Measurements from ENCODE around the gene STAT1. TPM values are rescaled to one million over a fixed set of nuclear protein-coding genes. Genes with fewer than 3 reads are reported as not detected.

STAT1 gene
- total and polyA plus RNA-seq, 5 donors: 19.4 to 73.2 (median 60.4) TPM

DNA sequence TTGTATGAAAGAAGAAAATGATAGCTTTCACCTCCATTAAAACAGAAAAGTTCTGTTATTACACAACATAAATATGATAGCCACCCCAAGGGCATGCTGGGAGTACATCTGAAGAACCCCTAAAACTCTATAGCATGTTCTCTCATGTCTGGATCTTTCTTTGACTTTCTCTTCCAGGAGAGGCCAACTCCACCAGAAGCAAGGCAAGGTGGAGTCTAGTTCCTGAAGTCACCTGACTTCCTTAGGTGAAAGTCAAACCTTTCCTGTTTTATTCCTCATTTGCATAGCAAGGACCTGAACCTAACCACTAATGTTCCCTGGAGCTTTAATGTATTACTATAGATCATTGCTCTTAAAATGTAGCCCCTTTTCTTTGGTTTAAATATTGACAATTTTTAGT is 5.7 kb downstream of the STAT1 start:
- Histone ChIP-seq H3K27me3 (ENCODE audit: control insufficient read depth, insufficient read depth) (no peaks in the 10 kb centered on the region), H3K27ac (ENCODE audit: low read length) (no peak overlapping the region), H3K9me3 (ENCODE audit: control insufficient read depth, low read length) (no peaks in the 10 kb centered on the region), H3K4me3 (ENCODE audit: low read length) (no peak overlapping the region), H3K4me1 (ENCODE audit: control insufficient read depth, insufficient read depth, low read length) (peaks cover 4% of the 10 kb centered on the region)
- no peak for DNase-seq
- ATAC-seq: no peak
- intact Hi-C loops (cut with DNase I): no loop called here

- H3K27me3 ChIP-seq (ENCODE audit: control insufficient read depth, insufficient read depth): no peaks in the 10 kb centered on the region
- H3K9me3 ChIP-seq (ENCODE audit: control insufficient read depth, low read length): no peaks in the 10 kb centered on the region
- intact Hi-C loops (cut with DNase I): no loop called here
- H3K4me3 ChIP-seq (ENCODE audit: low read length): no peak overlapping the region
- 87% methylated on average over 4 of the region's 4 CpGs for WGBS
- H3K4me1 ChIP-seq (ENCODE audit: control insufficient read depth, insufficient read depth, low read length): peaks cover 4% of the 10 kb centered on the region
- no peak overlapping the region for H3K27ac ChIP-seq (ENCODE audit: low read length)
- ATAC-seq (no peak), DNase-seq (no peak)
Observed at GRCh38 chr2:191006997-191007783, 6.8 kb downstream of the STAT1 start.

DNA sequence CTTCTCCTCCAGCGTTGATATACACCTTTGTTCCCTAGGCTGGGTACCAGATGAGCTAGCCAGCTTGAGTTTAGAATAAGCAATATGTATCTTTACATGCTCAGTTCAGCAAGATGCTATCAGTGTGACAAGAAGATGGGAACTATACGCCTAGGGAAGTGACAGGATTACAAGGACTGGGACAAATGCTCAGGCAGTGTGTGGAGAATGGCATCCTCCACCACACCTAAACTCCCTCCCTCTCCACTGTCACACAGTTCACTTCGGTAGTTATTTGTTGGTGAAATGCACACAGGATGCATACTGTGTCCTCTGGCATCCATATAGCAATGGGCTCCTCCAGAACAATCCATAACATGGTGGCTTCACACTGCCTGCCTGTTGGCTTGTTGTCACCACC is 7.7 kb downstream of the STAT1 start:
- no peak for DNase-seq
- Histone ChIP-seq H3K4me1 (ENCODE audit: control insufficient read depth, insufficient read depth, low read length) (peaks cover 2% of the 10 kb centered on the region), H3K27ac (ENCODE audit: low read length) (no peak overlapping the region), H3K4me3 (ENCODE audit: low read length) (no peak overlapping the region), H3K27me3 (ENCODE audit: control insufficient read depth, insufficient read depth) (no peaks in the 10 kb centered on the region), H3K9me3 (ENCODE audit: control insufficient read depth, low read length) (no peaks in the 10 kb centered on the region)
- intact Hi-C loops (cut with DNase I): no loop called here
- 95% methylated on average over 3 of the region's 3 CpGs for WGBS
- ATAC-seq: no peak

DNA sequence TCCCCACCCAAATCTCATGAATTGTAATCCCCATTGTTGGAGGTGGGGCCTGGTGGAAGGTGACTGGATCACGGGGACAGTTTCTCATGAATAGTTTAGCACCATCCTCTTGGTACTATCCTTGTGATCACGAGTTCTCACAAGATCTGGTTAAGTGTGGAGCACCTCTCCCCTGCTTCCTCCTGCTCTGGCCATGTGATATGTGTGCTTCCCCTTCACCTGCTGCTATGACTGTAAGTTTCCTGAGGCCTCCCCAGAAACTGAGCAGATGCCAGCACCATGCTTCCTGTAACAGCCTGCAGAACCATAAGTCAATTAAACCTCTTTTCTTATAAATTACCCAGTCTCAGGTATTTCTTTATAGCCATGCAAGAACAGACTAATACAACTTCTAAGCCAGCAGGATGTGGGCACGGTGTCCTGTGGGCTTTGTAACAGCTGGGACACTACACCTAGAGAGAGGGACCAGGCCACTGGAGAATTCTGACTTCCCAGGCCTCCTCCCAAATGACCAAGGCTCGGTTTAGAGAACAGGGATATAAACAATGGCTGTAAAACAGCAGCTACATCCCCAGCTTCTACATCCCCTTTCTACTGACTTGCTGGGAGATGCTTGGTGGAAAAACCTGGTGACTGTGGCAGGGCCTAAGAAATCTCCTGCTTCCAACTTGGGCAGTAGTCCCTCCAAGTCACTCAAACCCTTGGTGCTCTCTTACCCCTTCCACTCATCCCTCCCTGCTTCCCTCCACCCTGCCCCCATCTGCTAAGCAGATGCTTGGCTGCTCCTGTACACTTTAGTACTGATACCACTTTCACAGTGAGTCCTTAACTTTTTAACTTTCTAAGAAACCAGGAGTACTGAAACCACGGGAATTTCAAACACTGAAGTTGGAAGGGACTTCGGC is 10.3 kb downstream of the STAT1 start:
- intact Hi-C loops (cut with DNase I): no loop called here
- DNase-seq (no peak), ATAC-seq (no peak)
- Histone ChIP-seq H3K4me3 (ENCODE audit: low read length) (no peak overlapping the region), H3K9me3 (ENCODE audit: control insufficient read depth, low read length) (no peaks in the 10 kb centered on the region), H3K27ac (ENCODE audit: low read length) (no peak overlapping the region), H3K27me3 (ENCODE audit: control insufficient read depth, insufficient read depth) (no peaks in the 10 kb centered on the region), H3K4me1 (ENCODE audit: control insufficient read depth, insufficient read depth, low read length) (no peaks in the 10 kb centered on the region)
- WGBS: 96% methylated on average over 6 of the region's 6 CpGs

DNA sequence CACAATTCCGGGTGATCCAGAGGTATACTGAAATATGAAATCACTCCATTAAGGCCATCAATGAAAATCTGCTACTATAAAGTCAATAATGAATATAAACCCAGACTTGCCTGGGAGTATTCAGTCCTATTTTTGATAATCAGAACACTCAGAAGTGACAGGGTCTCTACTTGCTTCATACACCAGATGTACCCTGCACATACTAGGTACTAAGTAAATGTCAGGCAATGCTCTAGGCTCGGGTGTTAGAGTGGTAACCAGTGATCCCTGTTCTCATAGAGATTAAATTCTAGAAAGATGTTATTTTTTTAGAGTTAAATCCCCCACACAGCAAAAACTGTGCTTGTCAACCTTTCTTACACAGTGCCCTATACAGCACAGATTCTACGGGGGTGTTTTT is 12.3 kb downstream of the STAT1 start:
- Histone ChIP-seq H3K4me3 (ENCODE audit: low read length) (no peak overlapping the region), H3K27ac (ENCODE audit: low read length) (no peak overlapping the region), H3K4me1 (ENCODE audit: control insufficient read depth, insufficient read depth, low read length) (no peaks in the 10 kb centered on the region), H3K9me3 (ENCODE audit: control insufficient read depth, low read length) (no peaks in the 10 kb centered on the region), H3K27me3 (ENCODE audit: control insufficient read depth, insufficient read depth) (no peaks in the 10 kb centered on the region)
- ATAC-seq (no peak), DNase-seq (no peak)
- 92% methylated on average over 3 of the region's 3 CpGs for WGBS
- intact Hi-C loops (cut with DNase I): no loop called here

- no peak overlapping the region for H3K4me3 ChIP-seq (ENCODE audit: low read length)
- DNase-seq (no peak), ATAC-seq (peak in 1 of 2 donors; percentile 59)
- H3K4me1 ChIP-seq (ENCODE audit: control insufficient read depth, insufficient read depth, low read length): no peaks in the 10 kb centered on the region
- no peak overlapping the region for H3K27ac ChIP-seq (ENCODE audit: low read length)
- intact Hi-C loops (cut with DNase I): no loop called here
- H3K9me3 ChIP-seq (ENCODE audit: control insufficient read depth, low read length): no peaks in the 10 kb centered on the region
- 62% methylated on average over 2 of the region's 2 CpGs for WGBS
- H3K27me3 ChIP-seq (ENCODE audit: control insufficient read depth, insufficient read depth): no peaks in the 10 kb centered on the region
Observed at GRCh38 chr2:191001032-191001431, 12.9 kb downstream of the STAT1 start.

- H3K27ac ChIP-seq (ENCODE audit: low read length): no peak overlapping the region
- no peaks in the 10 kb centered on the region for H3K27me3 ChIP-seq (ENCODE audit: control insufficient read depth, insufficient read depth)
- WGBS: 83% methylated on average over 9 of the region's 9 CpGs
- H3K4me1 ChIP-seq (ENCODE audit: control insufficient read depth, insufficient read depth, low read length): no peaks in the 10 kb centered on the region
- H3K9me3 ChIP-seq (ENCODE audit: control insufficient read depth, low read length): no peaks in the 10 kb centered on the region
- no peak for ATAC-seq
- no peak for DNase-seq
- H3K4me3 ChIP-seq (ENCODE audit: low read length): no peak overlapping the region
- intact Hi-C loops (cut with DNase I): no loop called here
Observed at GRCh38 chr2:190999949-191000665, 13.9 kb downstream of the STAT1 start.

DNA sequence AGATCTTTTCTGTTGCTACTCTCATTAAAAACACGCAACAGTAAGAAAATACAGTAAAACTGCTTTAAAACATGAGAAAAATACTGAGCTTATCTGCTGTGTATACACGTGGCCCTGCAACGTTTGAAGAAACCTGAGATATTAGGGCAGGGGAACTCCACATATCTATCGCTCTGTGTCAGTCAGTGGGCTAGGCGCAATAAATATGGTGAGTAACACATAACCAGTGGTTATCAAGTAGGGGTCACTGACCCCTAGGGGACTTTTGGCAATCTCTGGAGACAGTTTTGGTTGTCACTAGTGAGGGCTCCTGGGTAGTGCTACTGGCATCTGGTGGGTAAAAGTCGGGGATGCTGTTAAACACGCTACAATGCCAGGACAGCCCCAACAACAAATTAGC is 14.9 kb downstream of the STAT1 start:
- 87% methylated on average over 7 of the region's 7 CpGs for WGBS
- intact Hi-C loops (cut with DNase I): no loop called here

GRCh38 chr2:190997526-190998113 is 16.4 kb downstream of the STAT1 start:
- 91% methylated on average over 8 of the region's 8 CpGs for WGBS
- DNase-seq (no peak), ATAC-seq (no peak)
- no peak overlapping the region for H3K27ac ChIP-seq (ENCODE audit: low read length)
- no peaks in the 10 kb centered on the region for H3K4me1 ChIP-seq (ENCODE audit: control insufficient read depth, insufficient read depth, low read length)
- no peak overlapping the region for H3K4me3 ChIP-seq (ENCODE audit: low read length)
- H3K9me3 ChIP-seq (ENCODE audit: control insufficient read depth, low read length): no peaks in the 10 kb centered on the region
- intact Hi-C loops (cut with DNase I): no loop called here
- no peaks in the 10 kb centered on the region for H3K27me3 ChIP-seq (ENCODE audit: control insufficient read depth, insufficient read depth)

More for the DNA sequence above, 14.9 kb downstream of the STAT1 start:
- H3K27me3 ChIP-seq (ENCODE audit: control insufficient read depth, insufficient read depth): no peaks in the 10 kb centered on the region
- no peaks in the 10 kb centered on the region for H3K4me1 ChIP-seq (ENCODE audit: control insufficient read depth, insufficient read depth, low read length)
- no peaks in the 10 kb centered on the region for H3K9me3 ChIP-seq (ENCODE audit: control insufficient read depth, low read length)
- DNase-seq (no peak), ATAC-seq (no peak)
- no peak overlapping the region for H3K27ac ChIP-seq (ENCODE audit: low read length)
- H3K4me3 ChIP-seq (ENCODE audit: low read length): no peak overlapping the region

- no peaks in the 10 kb centered on the region for H3K27me3 ChIP-seq (ENCODE audit: control insufficient read depth, insufficient read depth)
- WGBS: 80% methylated on average over 5 of the region's 5 CpGs
- peak in 2 of 3 donors; percentile 26 to 48 for DNase-seq
- ATAC-seq: peak; percentile 54 to 58
- H3K27ac ChIP-seq (ENCODE audit: low read length): no peak overlapping the region
- no peaks in the 10 kb centered on the region for H3K9me3 ChIP-seq (ENCODE audit: control insufficient read depth, low read length)
- intact Hi-C loops (cut with DNase I): no loop called here
- H3K4me1 ChIP-seq (ENCODE audit: control insufficient read depth, insufficient read depth, low read length): no peaks in the 10 kb centered on the region
- H3K4me3 ChIP-seq (ENCODE audit: low read length): no peak overlapping the region
Observed at GRCh38 chr2:190996947-190997346, 17.0 kb downstream of the STAT1 start.

Data from right cardiac atrium (tissue), 5 donors.